K562 (cell line): Measurements from ENCODE around the gene CHCHD10. TPM values are rescaled to one million over a fixed set of nuclear protein-coding genes. Genes with fewer than 3 reads are reported as not detected.

Source experiments
- ATF7 ChIP-seq: fragments of 450-650 bp; IDR thresholded peaks from 2 replicates; pipeline ENCODE4 v1.7.1; 2014; ENCODE audit warnings: mild to moderate bottlenecking, moderate library complexity
- FOXA3 ChIP-seq, 2 experiments: fragments of 450-650 bp in 1 of 2; sonication (generic) in 1 of 2; formaldehyde crosslinking; IDR thresholded peaks in 1 of 2; conservative IDR thresholded peaks in 1 of 2; 2 replicates each; pipeline versions ENCODE4 v1.4.0 to v1.8.0; 2020 to 2022; ENCODE audit warnings: mild to moderate bottlenecking in 2 of 2, missing genetic modification reagents in 1 of 2
- GMEB1 ChIP-seq: fragments of 250-450 bp; sonication (Bioruptor Pico); IDR thresholded peaks from 2 replicates; pipeline ENCODE4 v1.4.0; 2020; ENCODE audit warnings: mild to moderate bottlenecking
- L3MBTL2 ChIP-seq: fragments of 450-650 bp; IDR thresholded peaks from 2 replicates; pipeline ENCODE4 v1.6.1; 2016; ENCODE audit warnings: mild to moderate bottlenecking, moderate library complexity
- MAFG ChIP-seq: fragments of 450-650 bp; conservative IDR thresholded peaks from 2 replicates; pipeline ENCODE4 v1.6.1; 2016; ENCODE audit warnings: missing genetic modification characterization, missing compliant biosample characterization
- MNT ChIP-seq, 2 experiments: fragments of 450-650 bp; conservative IDR thresholded peaks; 2 replicates each; pipeline ENCODE4 v1.6.1; 2017; ENCODE audit warnings: mild to moderate bottlenecking in 2 of 2, moderate library complexity in 2 of 2
- NBN ChIP-seq: fragments of 450-650 bp; IDR thresholded peaks from 2 replicates; pipeline ENCODE4 v1.6.1; 2016; ENCODE audit warnings: low read depth, mild to moderate bottlenecking
- PCBP1 ChIP-seq: fragments of 200-400 bp; formaldehyde crosslinking; IDR thresholded peaks from 2 replicates; pipeline ENCODE4 v1.6.1; 2018; ENCODE audit warnings: mild to moderate bottlenecking, low read depth, low read length; ENCODE audit not compliant: poor library complexity, severe bottlenecking
- PML ChIP-seq: IDR thresholded peaks from 2 replicates; pipeline ENCODE4 v1.6.1; 2012; ENCODE audit warnings: low read length, inconsistent platforms
- RBBP5 ChIP-seq: fragments of 200-600 bp; sonication (generic); IDR thresholded peaks from 2 replicates; pipeline ENCODE4 v1.6.1; 2012; ENCODE audit warnings: borderline replicate concordance, mild to moderate bottlenecking, low read length, control low read depth, inconsistent platforms; ENCODE audit not compliant: insufficient read depth, poor library complexity, severe bottlenecking
- SLC30A9 ChIP-seq: fragments of 250-450 bp; sonication (Bioruptor Pico); IDR thresholded peaks from 2 replicates; pipeline ENCODE4 v1.8.0; 2022; ENCODE audit warnings: mild to moderate bottlenecking, moderate library complexity
- SMARCC2 ChIP-seq: fragments of 450-650 bp; IDR thresholded peaks from 2 replicates; pipeline ENCODE4 v1.6.1; 2017; ENCODE audit warnings: antibody characterized with exemption, moderate library complexity, mild to moderate bottlenecking, low read depth
- STAG1 ChIP-seq: sonication (generic); formaldehyde crosslinking; IDR thresholded peaks from 2 replicates; pipeline ENCODE4 v1.5.0; 2020; ENCODE audit warnings: missing genetic modification reagents, borderline replicate concordance
- TAF9B ChIP-seq: fragments of 450-650 bp; IDR thresholded peaks from 2 replicates; pipeline ENCODE4 v1.6.1; 2018; ENCODE audit warnings: mild to moderate bottlenecking; ENCODE audit not compliant: partially characterized antibody
- YBX1 ChIP-seq: fragments of 450-650 bp; IDR thresholded peaks from 2 replicates; pipeline ENCODE4 v1.7.1; 2016; ENCODE audit warnings: mild to moderate bottlenecking
- ZC3H8 ChIP-seq: fragments of 450-650 bp; IDR thresholded peaks from 2 replicates; pipeline ENCODE4 v1.6.1; 2017
- ZNF384 ChIP-seq: IDR thresholded peaks from 2 replicates; pipeline ENCODE4 v1.6.1; 2012; ENCODE audit warnings: low read depth, low read length, improper control_type of control experiment
- ZNF589 ChIP-seq: fragments of 200-800 bp; sonication (Bioruptor generic); IDR thresholded peaks from 2 replicates; pipeline ENCODE4 v1.6.1; 2016; ENCODE audit warnings: low read depth, missing genetic modification characterization, missing compliant biosample characterization
- ZNF695 ChIP-seq: fragments of 450-650 bp; formaldehyde crosslinking; IDR thresholded peaks from 2 replicates; pipeline ENCODE4 v1.4.0; 2020; ENCODE audit warnings: mild to moderate bottlenecking, moderate library complexity
- polyA plus RNA-seq, 8 experiments: library from polyadenylated mRNA; depleted of rRNA in 4 of 8; stranded (reverse) in 5 of 8; unstranded in 3 of 8; fragments of >200 nt; fragmentation: Nextera tagmentation in 2 of 8; fragmentation: Illumina TruSeq in 1 of 8; extraction: Ambion mirVana in 2 of 8; extraction: Trizol in 1 of 8; gene quantifications; 2 replicates each; pipeline versions ENCODE4 v1.2.1 to v1.2.3, GENCODE V29; 2011 to 2014; ENCODE audit warnings: inconsistent platforms in 1 of 8, missing spikeins in 1 of 8
- total RNA-seq, 7 experiments: library from RNA; depleted of rRNA in 6 of 7; stranded (reverse); fragments of >200 nt in 6 of 7; fragmentation: Illumina TruSeq in 2 of 7; extraction: Trizol in 2 of 7; gene quantifications; 2 replicates each; pipeline versions ENCODE4 v1.2.1 to v1.2.3, GENCODE V29; 2011 to 2021; ENCODE audit warnings: low replicate concordance in 1 of 7
- TF ChIP-seq, protein P1 (sequence below): fragments of 450-650 bp; IDR thresholded peaks from 2 replicates; pipeline ENCODE4 v1.6.1; 2016; ENCODE audit warnings: antibody characterized with exemption
- TF ChIP-seq, protein P2 (sequence below), 2 experiments: IDR thresholded peaks; 2 replicates each; pipeline ENCODE4 v1.6.1; 2011; ENCODE audit warnings: borderline replicate concordance in 1 of 2, control low read depth in 1 of 2, low read depth in 1 of 2, low read length in 1 of 2, mild to moderate bottlenecking in 1 of 2, mixed read lengths in 1 of 2, moderate library complexity in 1 of 2; ENCODE audit not compliant: insufficient read depth in 1 of 2, insufficient read length in 1 of 2, poor library complexity in 1 of 2, severe bottlenecking in 1 of 2; ENCODE audit errors: extremely low read depth in 1 of 2

CHCHD10 gene
- total and polyA plus RNA-seq, 9 of the 15 experiments (the other 6 are each of a cell fraction or from before 2014, with no cell fraction given) = 15.2 to 292 (median 102) TPM

- peak; percentile 92 for TF ChIP-seq GMEB1 (CRISPR knock-in tag)
- no peak for TF ChIP-seq ZC3H8
- no peak for TF ChIP-seq ZNF384
- TF ChIP-seq SMARCC2 = peak; percentile 74
- TF ChIP-seq, protein P1, sequence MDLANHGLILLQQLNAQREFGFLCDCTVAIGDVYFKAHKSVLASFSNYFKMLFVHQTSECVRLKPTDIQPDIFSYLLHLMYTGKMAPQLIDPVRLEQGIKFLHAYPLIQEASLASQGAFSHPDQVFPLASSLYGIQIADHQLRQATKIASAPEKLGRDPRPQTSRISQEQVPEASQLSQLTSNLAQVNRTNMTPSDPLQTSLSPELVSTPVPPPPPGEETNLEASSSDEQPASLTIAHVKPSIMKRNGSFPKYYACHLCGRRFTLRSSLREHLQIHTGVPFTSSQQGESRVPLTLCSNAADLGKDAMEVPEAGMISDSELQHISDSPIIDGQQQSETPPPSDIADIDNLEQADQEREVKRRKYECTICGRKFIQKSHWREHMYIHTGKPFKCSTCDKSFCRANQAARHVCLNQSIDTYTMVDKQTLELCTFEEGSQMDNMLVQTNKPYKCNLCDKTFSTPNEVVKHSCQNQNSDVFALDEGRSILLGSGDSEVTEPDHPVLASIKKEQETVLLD = peak; percentile 81; the same call in 1 of the 2 replicates
- TF ChIP-seq STAG1 (CRISPR knock-in tag) = no peak
- TF ChIP-seq PCBP1 = peak; percentile 39
- no peak for TF ChIP-seq ZNF695 (CRISPR knock-in tag)
- TF ChIP-seq NBN = no peak
- no peak for TF ChIP-seq SLC30A9 (CRISPR knock-in tag)
- no peak for TF ChIP-seq FOXA3 (CRISPR knock-in tag; conservative IDR thresholded peaks at IDR 0.05 in 1 of 2, IDR thresholded peaks at IDR 0.05 in 1 of 2)
- TF ChIP-seq MAFG = no peak
- TF ChIP-seq, protein P2, sequence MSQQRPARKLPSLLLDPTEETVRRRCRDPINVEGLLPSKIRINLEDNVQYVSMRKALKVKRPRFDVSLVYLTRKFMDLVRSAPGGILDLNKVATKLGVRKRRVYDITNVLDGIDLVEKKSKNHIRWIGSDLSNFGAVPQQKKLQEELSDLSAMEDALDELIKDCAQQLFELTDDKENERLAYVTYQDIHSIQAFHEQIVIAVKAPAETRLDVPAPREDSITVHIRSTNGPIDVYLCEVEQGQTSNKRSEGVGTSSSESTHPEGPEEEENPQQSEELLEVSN (IDR thresholded peaks at IDR 0.05; ENCODE audit: borderline replicate concordance in 1 of 2, extremely low read depth in 1 of 2, insufficient read depth in 1 of 2, insufficient read length in 1 of 2, low read depth in 1 of 2, low read length in 1 of 2, poor library complexity in 1 of 2, severe bottlenecking in 1 of 2) = peak in 1 of 2 experiments; percentile 21
- no peak for TF ChIP-seq TAF9B
- TF ChIP-seq L3MBTL2 = peak; percentile 77
- TF ChIP-seq RBBP5 = peak; percentile 62
- 0 out of 2 replicates have a peak, but pooled peaks have one; percentile 37 for TF ChIP-seq PML
- peak; percentile 95 for TF ChIP-seq ATF7
- TF ChIP-seq YBX1 = no peak
- TF ChIP-seq ZNF589 (CRISPR knock-in tag) = peak; percentile 91
- TF ChIP-seq MNT (conservative IDR thresholded peaks at IDR 0.05) = peak in 1 of 2 experiments; percentile 53; a peak in 3 of 4 replicates
Measured at GRCh38 chr22:23786752-23787599, 19.2 kb upstream of the CHCHD10 start, which contains the start of gene SMARCB1 (continued).
